Glutamatergic neuron (in vitro differentiated cells): Measurements from ENCODE around the gene TEX22. TPM values are rescaled to one million over a fixed set of nuclear protein-coding genes. Genes with fewer than 3 reads are reported as not detected.

Experiments used
- DNase-seq: peaks from one replicate; pipeline ENCODE4 v3.0.0; 2022
- H3K27ac Mint-ChIP-seq: one replicate; pipeline ENCODE4 v1.8.0; 2020; ENCODE audit warnings: mild to moderate bottlenecking, mixed read lengths, inconsistent platforms; ENCODE audit not compliant: unreplicated experiment
- H3K27me3 Mint-ChIP-seq: one replicate; pipeline ENCODE4 v1.8.0; 2020; ENCODE audit warnings: mild to moderate bottlenecking, moderate library complexity, mixed read lengths, inconsistent platforms; ENCODE audit not compliant: unreplicated experiment
- H3K36me3 Mint-ChIP-seq: one replicate; pipeline ENCODE4 v1.8.0; 2020; ENCODE audit warnings: mild to moderate bottlenecking, mixed read lengths, inconsistent platforms; ENCODE audit not compliant: unreplicated experiment
- H3K4me1 Mint-ChIP-seq: one replicate; pipeline ENCODE4 v1.8.0; 2020; ENCODE audit warnings: mild to moderate bottlenecking, low read depth, mixed read lengths, inconsistent platforms; ENCODE audit not compliant: unreplicated experiment
- H3K4me3 Mint-ChIP-seq: one replicate; pipeline ENCODE4 v1.8.0; 2020; ENCODE audit warnings: mild to moderate bottlenecking, mixed read lengths, inconsistent platforms; ENCODE audit not compliant: unreplicated experiment
- H3K9me3 Mint-ChIP-seq: one replicate; pipeline ENCODE4 v1.8.0; 2020; ENCODE audit warnings: mild to moderate bottlenecking, moderate library complexity, mixed read lengths, inconsistent platforms; ENCODE audit not compliant: unreplicated experiment
- CTCF ChIP-seq: fragments of 200-600 bp; sonication (generic); IDR thresholded peaks from one replicate; pipeline ENCODE4 v1.5.0; 2021; ENCODE audit not compliant: partially characterized antibody, unreplicated experiment
- total RNA-seq: library from RNA; stranded (reverse); fragmentation: NEBNext Ultra II Directional; extraction: Animal tissue kit (Norgen Biotek cat#: 25700); gene quantifications from one replicate; pipeline ENCODE4 v1.2.1, GENCODE V29; 2021; ENCODE audit not compliant: unreplicated experiment

The TEX22 gene
- total RNA-seq, 1 donor from 2014 or later, result 2.7 TPM

- no peaks in the 10 kb centered on the region for H3K36me3 Mint-ChIP-seq
- peaks cover 19% of the 10 kb centered on the region for H3K4me1 Mint-ChIP-seq
- H3K9me3 Mint-ChIP-seq, result peaks cover 17% of the 10 kb centered on the region
- peak overlapping the region; percentile 70 for H3K27ac Mint-ChIP-seq
- TF ChIP-seq CTCF, result no peak
- no peak overlapping the region for H3K4me3 Mint-ChIP-seq
- H3K27me3 Mint-ChIP-seq, result peaks cover 15% of the 10 kb centered on the region
- no peak for DNase-seq
Observed at GRCh38 chr14:105394714-105395537, 3.4 kb upstream of the TEX22 start.

- Mint-ChIP-seq H3K4me3 (no peak overlapping the region), H3K27ac (no peak overlapping the region), H3K36me3 (peaks cover 4% of the 10 kb centered on the region), H3K27me3 (peaks cover 18% of the 10 kb centered on the region), H3K4me1 (peaks cover 15% of the 10 kb centered on the region), H3K9me3 (peaks cover 21% of the 10 kb centered on the region)
- no peak for TF ChIP-seq CTCF
- DNase-seq, result no peak
Observed at GRCh38 chr14:105395538-105395854, 2.8 kb upstream of the TEX22 start.

GRCh38 chr14:105397350-105397931 is 897 bp upstream of the TEX22 start:
- DNase-seq, result no peak
- H3K27ac Mint-ChIP-seq, result peak overlapping the region; percentile 92
- TF ChIP-seq CTCF, result no peak
- H3K4me1 Mint-ChIP-seq, result peaks cover 8% of the 10 kb centered on the region
- peaks cover 17% of the 10 kb centered on the region for H3K36me3 Mint-ChIP-seq
- H3K27me3 Mint-ChIP-seq, result peaks cover 17% of the 10 kb centered on the region
- H3K4me3 Mint-ChIP-seq, result peak overlapping the region; percentile 85
- peaks cover 25% of the 10 kb centered on the region for H3K9me3 Mint-ChIP-seq

- peak; percentile 67 for DNase-seq
- peaks cover 20% of the 10 kb centered on the region for H3K9me3 Mint-ChIP-seq
- H3K4me1 Mint-ChIP-seq, result peaks cover 6% of the 10 kb centered on the region
- peaks cover 17% of the 10 kb centered on the region for H3K36me3 Mint-ChIP-seq
- peak overlapping the region; percentile 77 for H3K27ac Mint-ChIP-seq
- peak overlapping the region; percentile 83 for H3K4me3 Mint-ChIP-seq
- H3K27me3 Mint-ChIP-seq, result peaks cover 14% of the 10 kb centered on the region
- TF ChIP-seq CTCF, result no peak
Observed at GRCh38 chr14:105398726-105399465, 558 bp downstream of the TEX22 start.

- H3K36me3 Mint-ChIP-seq, result peaks cover 22% of the 10 kb centered on the region
- H3K27me3 Mint-ChIP-seq, result peaks cover 16% of the 10 kb centered on the region
- no peak for TF ChIP-seq CTCF
- peak overlapping the region; percentile 49 for H3K4me3 Mint-ChIP-seq
- peaks cover 6% of the 10 kb centered on the region for H3K4me1 Mint-ChIP-seq
- DNase-seq, result no peak
- H3K9me3 Mint-ChIP-seq, result peaks cover 23% of the 10 kb centered on the region
- no peak overlapping the region for H3K27ac Mint-ChIP-seq
Observed at GRCh38 chr14:105399466-105399775, 1.1 kb downstream of the TEX22 start.
